ENCODE measurements around the gene BRI3. TPM values are rescaled to one million over a fixed set of nuclear protein-coding genes. Genes with fewer than 3 reads are reported as not detected.

BRI3 gene
- total and polyA plus RNA-seq, 10 of the 15 experiments (the other 5 are each of a cell fraction or from before 2014, with no cell fraction given): 4.5 to 56.3 (median 21.5) TPM

- TF ChIP-seq ZNF687 (IDR thresholded peaks at IDR 0.05): no peak
Observed at GRCh38 chr7:98289333-98289875, 7.9 kb downstream of the BRI3 start (continued).

GRCh38 chr7:98291717-98292116 lies 10.2 kb downstream of the BRI3 start:
- 89% methylated on average over 7 of the region's 7 CpGs for WGBS (ENCODE audit: insufficient coverage, insufficient replicate concordance, low lambda C conversion rate, missing lambda C conversion rate)

More at GRCh38 chr7:98291717-98292116, 10.2 kb downstream of the BRI3 start:
- FAIRE-seq (no peak), DNase-seq (ENCODE audit: low read depth, low spot score) (no peak), ATAC-seq (peak; percentile 65)
- Histone ChIP-seq H3K4me3 (no peak overlapping the region), H3K79me2 (ENCODE audit: control insufficient read depth, insufficient read depth, low read length) (no peaks in the 10 kb centered on the region; the same call in 1 of the 2 replicates), H3K9me3 (replicated peaks; ENCODE audit: control insufficient read depth, insufficient read depth, low read length) (no peaks in the 10 kb centered on the region), H3K27ac (ENCODE audit: control insufficient read depth, insufficient read depth) (no peak overlapping the region), H3K9ac (ENCODE audit: control insufficient read depth, insufficient read depth, low read length) (no peak overlapping the region), H2AFZ (ENCODE audit: control insufficient read depth, low read depth, low read length) (no peak overlapping the region), H4K20me1 (ENCODE audit: control insufficient read depth, insufficient read depth) (no peaks in the 10 kb centered on the region), H3K27me3 (replicated peaks in 1 of 2; ENCODE audit: control insufficient read depth in 2 of 2, insufficient read depth in 2 of 2, low read length in 1 of 2) (no peaks in the 10 kb centered on the region), H3K4me1 (ENCODE audit: control insufficient read depth, insufficient read depth, low read length) (no peaks in the 10 kb centered on the region), H3K4me2 (ENCODE audit: control insufficient read depth, insufficient read depth) (no peak overlapping the region), H3K36me3 (ENCODE audit: control insufficient read depth in 2 of 2, insufficient read depth in 2 of 2, low read length in 1 of 2) (peaks cover 5 to 13% of the 10 kb centered on the region in 2 experiments)
- intact Hi-C loops (cut with micrococcal nuclease; ENCODE audit: unreplicated experiment): no loop called here
- ChIA-PET RAD21 (ENCODE audit: unreplicated experiment) (no interaction called here), CTCF (no interaction called here), SMC1A (ENCODE audit: uncharacterized antibody, unreplicated experiment) (no interaction called here), POLR2A (no interaction called here)
- in situ Hi-C loops (cut with MboI): no loop called here
- no peak for TF ChIP-seq BMI1 (IDR thresholded peaks at IDR 0.05; ENCODE audit: borderline replicate concordance)
- TF ChIP-seq ZBTB33 (IDR thresholded peaks at IDR 0.05): no peak
- TF ChIP-seq ATF2 (IDR thresholded peaks at IDR 0.05; ENCODE audit: low read length): no peak
- TF ChIP-seq JUNB (IDR thresholded peaks at IDR 0.05): no peak
- TF ChIP-seq SIN3A (IDR thresholded peaks at IDR 0.05; ENCODE audit: low read depth, low read length): no peak
- no peak for TF ChIP-seq ELK1 (IDR thresholded peaks at IDR 0.05; ENCODE audit: low read depth, low read length)
- peak; percentile 48 for TF ChIP-seq RAD21 (IDR thresholded peaks at IDR 0.05; ENCODE audit: insufficient read depth, low read depth, low read length)
- TF ChIP-seq SPI1 (IDR thresholded peaks at IDR 0.05; ENCODE audit: borderline replicate concordance, insufficient read depth, low read depth, low read length): peak; percentile 15; the same call in 1 of the 2 replicates
- TF ChIP-seq CTCF (IDR thresholded peaks at IDR 0.05 in 2 of 3, conservative IDR thresholded peaks at IDR 0.05 in 1 of 3; ENCODE audit: control insufficient read depth in 2 of 3, extremely low read depth in 1 of 3, insufficient read depth in 1 of 3, low read depth in 3 of 3, low read length in 3 of 3): peak; percentile 26 to 48 (median 47); a peak in 4 of 6 replicates
- TSS peak; percentile 51 for BruUV-seq (replicated peaks)

Data from GM12878 (cell line).